Measurements from ENCODE around the gene DDHD1. TPM values are rescaled to one million over a fixed set of nuclear protein-coding genes. Genes with fewer than 3 reads are reported as not detected.

Gene DDHD1
- total RNA-seq, 6 experiments from 2014 or later: 2.7 to 8.4 (median 6.0) TPM

DNA sequence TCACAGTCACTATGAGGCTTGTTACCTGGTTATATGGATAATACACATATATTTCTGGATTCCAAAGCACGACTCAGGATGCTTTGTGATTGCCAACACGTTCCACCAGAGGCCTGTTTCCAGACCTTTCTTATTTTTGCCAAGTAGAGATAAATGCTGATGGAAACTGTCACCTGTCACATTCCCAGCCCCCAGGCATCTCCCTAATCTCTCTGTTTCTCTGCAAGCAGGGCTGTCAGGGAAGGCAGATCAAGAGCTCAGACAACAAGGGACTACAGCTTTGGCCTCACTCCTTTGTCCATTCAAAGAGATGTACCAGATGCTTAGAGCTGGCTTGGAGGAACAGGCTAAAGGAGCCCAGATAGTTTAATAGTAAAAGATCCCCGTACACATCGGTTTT lies 21.8 kb upstream of the DDHD1 start:
- WGBS (ENCODE audit: insufficient coverage, low coverage, low lambda C conversion rate, missing lambda C conversion rate): 52% methylated on average over 4 of the region's 4 CpGs
- no peaks in the 10 kb centered on the region for H3K27me3 ChIP-seq
- no peaks in the 10 kb centered on the region for H3K9me3 ChIP-seq
- intact Hi-C loops (cut with DNase I): no loop called here
- no peak for DNase-seq
- no peaks in the 10 kb centered on the region for H3K4me1 ChIP-seq
- no peak for ATAC-seq
- no peak overlapping the region for H3K27ac ChIP-seq
- H3K4me3 ChIP-seq: no peak overlapping the region
- no peaks in the 10 kb centered on the region for H3K36me3 ChIP-seq
- TF ChIP-seq, protein P1, sequence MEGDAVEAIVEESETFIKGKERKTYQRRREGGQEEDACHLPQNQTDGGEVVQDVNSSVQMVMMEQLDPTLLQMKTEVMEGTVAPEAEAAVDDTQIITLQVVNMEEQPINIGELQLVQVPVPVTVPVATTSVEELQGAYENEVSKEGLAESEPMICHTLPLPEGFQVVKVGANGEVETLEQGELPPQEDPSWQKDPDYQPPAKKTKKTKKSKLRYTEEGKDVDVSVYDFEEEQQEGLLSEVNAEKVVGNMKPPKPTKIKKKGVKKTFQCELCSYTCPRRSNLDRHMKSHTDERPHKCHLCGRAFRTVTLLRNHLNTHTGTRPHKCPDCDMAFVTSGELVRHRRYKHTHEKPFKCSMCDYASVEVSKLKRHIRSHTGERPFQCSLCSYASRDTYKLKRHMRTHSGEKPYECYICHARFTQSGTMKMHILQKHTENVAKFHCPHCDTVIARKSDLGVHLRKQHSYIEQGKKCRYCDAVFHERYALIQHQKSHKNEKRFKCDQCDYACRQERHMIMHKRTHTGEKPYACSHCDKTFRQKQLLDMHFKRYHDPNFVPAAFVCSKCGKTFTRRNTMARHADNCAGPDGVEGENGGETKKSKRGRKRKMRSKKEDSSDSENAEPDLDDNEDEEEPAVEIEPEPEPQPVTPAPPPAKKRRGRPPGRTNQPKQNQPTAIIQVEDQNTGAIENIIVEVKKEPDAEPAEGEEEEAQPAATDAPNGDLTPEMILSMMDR (IDR thresholded peaks at IDR 0.05): no peak
- TF ChIP-seq POLR2A (IDR thresholded peaks at IDR 0.05): no peak

DNA sequence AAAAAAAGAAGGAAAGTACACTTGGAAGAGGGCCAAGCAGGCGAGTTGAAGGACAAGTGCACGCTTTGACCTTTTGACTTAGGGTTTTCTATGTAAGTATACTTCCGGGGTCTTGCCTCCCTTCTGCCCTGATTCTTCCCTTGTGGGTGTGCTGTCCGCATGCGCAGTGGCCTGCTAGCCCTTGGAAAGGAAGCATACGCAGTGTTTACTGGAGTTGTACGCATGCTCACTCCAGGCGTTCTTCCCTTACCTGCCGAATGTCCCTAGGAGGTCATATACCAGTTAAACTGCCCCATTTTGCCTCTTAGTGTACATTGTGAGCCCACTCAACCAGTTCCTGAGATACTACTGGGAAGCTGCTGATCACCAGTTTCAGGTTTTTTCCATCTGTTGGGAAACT lies 15.7 kb upstream of the DDHD1 start:
- no peaks in the 10 kb centered on the region for H3K9me3 ChIP-seq
- H3K27me3 ChIP-seq: no peaks in the 10 kb centered on the region
- no peak for DNase-seq
- no peak overlapping the region for H3K27ac ChIP-seq
- no peaks in the 10 kb centered on the region for H3K36me3 ChIP-seq
- no peak for ATAC-seq
- no peak overlapping the region for H3K4me3 ChIP-seq
- H3K4me1 ChIP-seq: peaks cover 0 to 8% (median 0%) of the 10 kb centered on the region in 4 donors
- WGBS (ENCODE audit: insufficient coverage, low coverage, low lambda C conversion rate, missing lambda C conversion rate): 40% methylated on average over 2 of the region's 9 CpGs
- intact Hi-C loops (cut with DNase I): no loop called here
- TF ChIP-seq, protein P1 (IDR thresholded peaks at IDR 0.05): no peak
- no peak for TF ChIP-seq POLR2A (IDR thresholded peaks at IDR 0.05)

DNA sequence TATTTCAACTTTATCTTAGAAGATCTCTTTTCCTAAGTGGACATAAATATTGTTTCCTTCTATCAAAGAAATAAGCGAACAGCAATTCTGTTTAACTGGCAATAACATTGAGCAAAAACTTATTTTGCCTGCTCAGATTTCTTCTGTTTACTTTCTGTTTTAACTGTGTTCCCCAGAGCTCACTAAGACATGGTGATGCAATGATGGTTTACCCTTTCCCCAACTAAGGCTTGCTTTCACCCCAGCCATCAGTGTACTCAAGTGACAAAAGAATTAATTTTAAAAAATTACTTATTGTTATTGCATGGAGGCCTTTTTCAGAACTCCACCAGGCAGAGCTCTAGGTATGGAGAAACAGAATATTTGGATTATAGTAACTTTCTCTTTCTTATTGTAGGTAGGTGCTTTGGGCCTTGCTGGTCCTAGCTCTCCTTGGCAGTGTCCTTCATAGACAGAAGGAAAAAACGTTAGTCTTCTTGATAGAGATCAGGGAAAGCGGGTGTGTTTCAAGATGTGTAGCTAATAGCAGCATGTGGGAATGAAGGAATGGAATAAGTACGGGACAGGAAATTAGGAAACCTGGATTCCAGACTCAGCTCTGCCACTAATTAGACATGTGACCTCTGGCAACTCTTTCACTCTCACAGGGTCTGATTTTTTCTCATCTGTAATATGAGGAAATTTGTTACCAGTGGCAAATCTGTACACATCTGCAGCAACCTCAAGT lies 14.6 kb upstream of the DDHD1 start:
- 72% methylated on average over 4 of the region's 4 CpGs for WGBS (ENCODE audit: insufficient coverage, low coverage, low lambda C conversion rate, missing lambda C conversion rate)
- Histone ChIP-seq H3K4me1 (peaks cover 0 to 8% (median 0%) of the 10 kb centered on the region in 4 donors), H3K27me3 (no peaks in the 10 kb centered on the region), H3K36me3 (no peaks in the 10 kb centered on the region), H3K9me3 (no peaks in the 10 kb centered on the region), H3K4me3 (no peak overlapping the region), H3K27ac (no peak overlapping the region)
- intact Hi-C loops (cut with DNase I): no loop called here
- peak in 3 of 4 donors; percentile 50 to 66 (median 66) for ATAC-seq
- no peak for DNase-seq
- TF ChIP-seq, protein P1 (IDR thresholded peaks at IDR 0.05): no peak
- TF ChIP-seq POLR2A (IDR thresholded peaks at IDR 0.05): no peak

DNA sequence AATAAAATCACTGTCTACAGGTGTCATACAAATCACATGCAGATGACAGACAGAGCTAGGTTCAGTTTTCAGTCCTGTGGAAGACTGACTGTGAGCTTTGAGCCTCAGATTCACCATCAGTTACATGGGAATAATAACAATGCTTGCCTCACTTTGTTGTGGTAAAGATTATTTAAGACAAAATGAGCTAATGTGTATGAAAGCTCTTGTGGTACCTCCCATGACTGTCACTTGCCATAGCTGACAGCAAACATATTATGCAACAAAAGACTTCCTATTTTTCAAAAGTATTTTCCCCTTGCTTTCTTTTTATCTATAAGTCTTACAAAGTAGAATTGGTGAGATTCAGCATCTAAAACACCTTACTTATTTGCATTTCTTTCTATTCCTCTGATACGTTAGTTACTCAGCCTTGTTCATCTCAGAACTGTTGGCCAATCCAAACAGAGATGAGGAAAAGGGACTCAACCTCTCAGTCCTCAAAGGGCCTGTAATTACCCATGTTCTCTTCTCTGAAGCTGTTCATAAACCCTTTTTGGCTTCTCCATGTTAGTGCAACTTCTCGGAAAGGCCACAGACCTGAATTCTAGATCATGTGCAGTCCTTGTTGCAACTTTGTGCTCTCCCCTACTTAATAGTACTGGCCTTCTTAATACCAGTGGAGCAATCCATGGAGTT lies 8.8 kb upstream of the DDHD1 start:
- intact Hi-C loops (cut with DNase I): no loop called here
- Histone ChIP-seq H3K36me3 (no peaks in the 10 kb centered on the region), H3K27me3 (no peaks in the 10 kb centered on the region), H3K4me3 (no peak overlapping the region), H3K27ac (no peak overlapping the region), H3K4me1 (no peaks in the 10 kb centered on the region), H3K9me3 (no peaks in the 10 kb centered on the region)
- DNase-seq: no peak
- 68% methylated on average over 2 of the region's 2 CpGs for WGBS (ENCODE audit: insufficient coverage, low coverage, low lambda C conversion rate, missing lambda C conversion rate)
- TF ChIP-seq POLR2A (IDR thresholded peaks at IDR 0.05): no peak
- TF ChIP-seq, protein P1 (IDR thresholded peaks at IDR 0.05): no peak
- ATAC-seq: peak in 2 of 4 donors; percentile 35

Measured in right lobe of liver (tissue), 6 donors.